ENCODE results near the gene PTPRH. TPM values are rescaled to one million over a fixed set of nuclear protein-coding genes. Genes with fewer than 3 reads are reported as not detected.
"Not testable (repeated sequence)": the region's sequence is repeated elsewhere in the genome, so short reads cannot be mapped to it uniquely, and the experiment has no call there.

PTPRH gene
- total RNA-seq, 1 donor from 2014 or later = 175 TPM

- no peak for DNase-seq (ENCODE audit: low spot score)
Measured at GRCh38 chr19:55226788-55227187, 17.5 kb upstream of the PTPRH start.

GRCh38 chr19:55226273-55226672 is 17.0 kb upstream of the PTPRH start:
- DNase-seq (ENCODE audit: low spot score) = no peak

GRCh38 chr19:55225415-55225958 is 16.2 kb upstream of the PTPRH start:
- DNase-seq (ENCODE audit: low spot score) = no peak

- DNase-seq (ENCODE audit: low spot score) = not testable (repeated sequence)
Measured at GRCh38 chr19:55224679-55225414, 15.5 kb upstream of the PTPRH start.

- DNase-seq (ENCODE audit: low spot score) = no peak
Measured at GRCh38 chr19:55224038-55224665, 14.9 kb upstream of the PTPRH start.

DNA sequence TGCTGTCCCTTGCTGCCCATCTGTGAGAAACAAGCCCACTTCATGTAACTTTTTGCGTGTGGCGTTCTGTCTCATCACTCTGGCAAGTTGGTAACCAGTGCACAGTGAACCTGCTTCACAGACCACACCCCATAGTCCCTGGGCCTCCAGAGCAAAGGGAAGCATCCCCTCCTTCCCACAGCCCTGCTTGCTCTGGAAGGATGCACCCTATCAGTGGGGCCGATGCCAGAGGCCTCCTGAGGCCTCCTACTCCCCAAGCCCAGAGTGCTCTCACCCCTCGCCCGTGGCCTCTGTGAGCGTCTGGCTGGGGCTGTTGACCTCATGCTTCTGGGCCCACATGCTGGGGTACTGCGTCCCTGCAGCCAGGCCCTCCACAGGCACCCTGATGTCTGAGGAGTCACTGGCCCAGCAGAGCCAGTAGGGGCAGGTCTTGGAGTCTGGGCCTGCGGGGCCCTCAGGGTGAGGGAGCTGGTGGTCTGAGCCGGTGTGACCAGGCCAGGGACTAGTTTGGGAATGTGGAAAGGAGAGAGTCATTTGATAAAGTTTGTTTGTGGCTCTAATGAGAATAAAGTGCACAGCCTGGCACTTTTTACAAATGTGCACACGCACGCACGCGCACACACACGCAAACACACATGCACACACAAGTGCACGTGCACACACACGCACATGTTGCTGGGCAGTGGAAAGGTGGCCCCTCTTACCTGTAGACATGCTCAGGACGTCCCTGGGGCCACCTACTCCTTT is 14.2 kb upstream of the PTPRH start:
- DNase-seq (ENCODE audit: low spot score) = no peak

DNA sequence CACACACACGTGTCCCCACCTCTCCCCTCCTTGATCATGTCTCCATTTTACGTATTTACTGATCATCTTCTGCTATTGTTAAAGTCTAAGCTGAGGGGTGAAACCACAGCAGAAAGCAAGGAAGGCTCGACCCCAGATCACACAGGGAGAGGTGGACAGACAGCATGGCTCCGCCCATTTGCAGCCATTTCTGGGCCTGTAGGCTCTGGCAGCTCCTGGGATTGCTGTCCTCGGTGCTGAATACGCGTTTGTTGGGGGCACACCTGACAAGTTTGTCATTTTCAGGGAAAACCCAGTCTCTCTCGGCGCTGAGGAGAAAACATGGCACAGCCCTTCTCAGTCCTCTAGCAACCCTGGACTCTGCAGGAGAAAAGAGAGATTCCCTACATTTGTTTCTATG is 11.2 kb upstream of the PTPRH start:
- no peak for DNase-seq (ENCODE audit: low spot score)

- peak; percentile 91 for DNase-seq (ENCODE audit: low spot score)
Measured at GRCh38 chr19:55216461-55217198, 7.3 kb upstream of the PTPRH start.

- DNase-seq (ENCODE audit: low spot score) = no peak
Measured at GRCh38 chr19:55213547-55213946, 4.2 kb upstream of the PTPRH start.

DNA sequence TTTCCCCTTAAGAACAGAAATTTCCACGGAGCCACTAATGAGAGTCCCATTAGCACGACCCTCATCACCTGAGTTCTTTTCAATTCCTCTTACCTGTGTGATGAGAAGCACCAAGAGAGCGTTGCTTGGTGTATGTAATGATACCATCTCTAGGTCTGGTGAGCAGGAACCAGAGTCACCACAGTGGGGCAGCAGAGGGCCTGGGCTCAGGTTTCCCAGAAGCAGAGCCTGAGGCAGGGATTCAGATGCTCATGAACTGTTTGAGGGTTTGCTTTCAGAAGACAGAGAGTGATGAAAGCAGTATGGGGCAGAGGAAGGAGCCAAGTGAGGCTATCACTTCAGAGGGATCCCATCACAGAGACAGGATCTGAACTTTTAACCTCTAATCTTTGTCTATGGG is 3.1 kb upstream of the PTPRH start:
- DNase-seq (ENCODE audit: low spot score) = no peak

GRCh38 chr19:55209693-55210472 is 582 bp upstream of the PTPRH start:
- peak; percentile 81 for DNase-seq (ENCODE audit: low spot score)

DNA sequence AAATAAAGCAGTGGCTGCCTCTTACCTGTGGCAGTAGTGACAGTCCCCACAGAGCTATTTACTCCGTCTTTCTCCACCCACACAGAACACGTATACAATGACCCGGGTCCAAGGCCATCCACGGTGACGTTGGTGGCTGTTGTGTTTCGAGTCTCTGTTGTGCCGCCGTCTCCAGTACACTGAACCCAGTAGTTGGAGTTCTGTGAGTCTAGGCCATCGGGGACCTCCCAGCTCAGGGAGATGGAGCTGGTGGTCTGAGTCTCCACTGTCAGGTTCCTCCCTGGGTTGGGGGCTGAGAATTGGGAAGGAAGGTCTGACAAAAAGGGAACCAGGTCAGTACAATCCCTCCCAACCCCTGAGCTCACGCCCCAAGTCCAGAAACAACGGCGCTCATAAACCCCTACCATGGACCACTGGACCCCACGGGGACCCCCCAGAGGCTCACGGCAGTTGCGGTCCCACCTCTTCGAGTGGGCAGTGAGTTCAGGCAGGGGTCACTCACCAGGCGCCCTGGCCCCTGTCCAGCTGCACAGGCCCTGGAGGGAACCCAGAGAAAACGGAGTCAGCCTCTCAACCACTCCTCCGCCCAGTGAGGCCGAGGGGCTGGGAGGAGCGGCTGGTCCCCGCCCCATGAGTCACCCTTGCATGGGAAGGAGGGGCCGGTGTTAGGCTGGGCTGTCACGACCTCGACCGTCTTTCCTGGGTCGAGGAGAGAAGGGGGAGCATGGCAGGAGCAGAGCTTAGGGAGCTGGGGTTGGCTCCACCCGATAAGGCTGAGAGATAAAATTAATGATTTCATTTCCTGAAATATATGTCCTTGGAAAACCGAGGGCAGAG is 2.4 kb downstream of the PTPRH start:
- DNase-seq (ENCODE audit: low spot score) = peak; percentile 91

DNA sequence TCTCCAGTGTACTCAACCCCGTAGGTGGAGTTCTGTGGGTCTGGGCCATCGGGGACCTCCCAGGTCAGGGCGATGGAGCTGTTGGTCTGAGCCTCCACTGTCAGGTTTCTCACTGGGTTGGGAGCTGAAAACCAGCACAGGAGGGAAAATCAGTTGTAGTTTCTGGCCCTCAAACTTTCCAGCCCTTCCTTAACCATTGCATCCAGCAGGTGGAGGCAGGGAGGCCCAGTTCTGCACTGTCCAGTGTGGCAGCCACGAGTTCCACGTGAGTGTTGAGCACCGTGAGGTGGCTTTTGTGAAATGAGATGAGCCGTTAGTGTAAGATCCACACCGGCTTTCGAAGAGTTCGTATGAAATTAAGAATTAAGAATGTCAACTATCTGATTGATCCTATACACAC is 7.1 kb downstream of the PTPRH start:
- DNase-seq (ENCODE audit: low spot score) = not testable (repeated sequence)

- DNase-seq (ENCODE audit: low spot score) = no peak
Measured at GRCh38 chr19:55199620-55200204, 9.6 kb downstream of the PTPRH start.

DNA sequence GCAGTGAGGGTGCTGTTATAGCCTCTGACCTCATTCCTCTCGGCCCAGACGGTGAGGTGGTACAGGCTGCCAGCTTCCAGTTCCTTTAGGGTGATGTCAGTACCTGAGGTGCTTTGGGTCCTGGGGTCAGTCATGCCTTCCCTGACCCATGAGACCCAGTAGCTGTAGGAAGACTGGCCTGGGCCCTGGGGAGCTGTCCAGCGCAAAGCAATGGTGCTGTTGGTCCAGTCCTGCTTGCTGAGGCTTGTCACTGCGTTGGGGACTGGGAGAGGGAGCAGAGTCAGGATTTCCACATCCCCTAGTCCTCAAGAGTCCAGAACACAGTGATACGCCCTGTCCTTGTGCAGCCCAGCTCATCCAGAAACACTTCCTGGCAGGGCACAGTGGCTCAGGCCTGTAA is 10.7 kb downstream of the PTPRH start:
- DNase-seq (ENCODE audit: low spot score) = no peak

DNA sequence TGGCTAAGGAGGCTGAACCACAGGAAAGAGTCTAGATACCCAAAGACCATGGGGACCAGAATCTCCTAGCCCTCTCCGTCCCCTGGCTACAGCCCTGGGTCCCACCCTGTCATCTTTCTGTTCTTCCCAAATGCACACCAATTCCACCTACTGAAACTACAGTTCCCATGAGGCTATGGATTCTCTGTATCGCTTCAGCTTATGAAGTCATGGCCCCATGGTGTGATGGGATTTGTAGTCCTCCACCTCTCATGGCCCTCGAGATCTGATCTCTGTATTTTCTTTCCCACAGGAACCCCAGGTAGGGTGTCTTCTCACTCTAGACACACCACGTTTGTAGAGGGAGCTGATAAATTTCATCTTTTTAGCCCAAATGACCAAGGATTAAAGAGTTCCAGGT is 11.8 kb downstream of the PTPRH start:
- no peak for DNase-seq (ENCODE audit: low spot score)

DNA sequence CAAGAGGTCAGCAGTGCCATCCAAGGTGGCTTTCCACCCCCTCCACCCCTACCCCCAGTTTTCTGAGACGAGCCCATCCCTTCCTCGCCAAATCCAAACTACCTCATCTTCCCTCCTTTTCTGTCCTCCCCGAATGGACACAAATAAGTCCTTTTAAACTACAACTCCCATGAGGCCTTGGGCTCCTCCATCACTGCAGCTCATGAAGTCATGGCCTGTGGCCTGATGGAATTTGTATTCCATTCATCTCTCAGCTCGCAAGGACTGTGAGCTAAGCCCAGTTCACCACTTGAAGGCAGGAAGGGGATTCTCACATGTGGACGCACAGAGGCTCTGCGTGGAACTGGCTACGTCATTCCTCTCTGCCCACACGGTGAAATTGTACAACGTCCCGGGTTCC is 12.5 kb downstream of the PTPRH start:
- DNase-seq (ENCODE audit: low spot score) = no peak

DNA sequence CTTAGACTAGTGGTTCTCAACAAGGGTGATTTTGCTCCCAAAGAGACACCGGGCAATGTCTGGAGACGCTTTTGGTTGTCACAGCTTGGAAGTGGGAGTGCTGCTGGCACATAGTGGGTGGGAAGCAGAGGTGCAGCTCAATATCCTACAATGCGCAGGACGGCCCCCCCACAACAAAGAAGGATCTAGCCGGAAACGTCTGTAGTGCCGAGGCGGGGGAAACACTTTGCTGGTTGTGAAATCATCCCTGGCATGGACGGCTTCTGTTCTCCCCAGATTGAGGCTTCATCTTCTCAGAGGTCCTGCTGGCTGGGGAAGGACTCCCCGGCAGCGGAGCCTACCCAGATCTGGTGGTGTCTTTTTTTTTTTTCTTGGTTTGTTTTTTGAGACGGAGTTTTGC is 15.8 kb downstream of the PTPRH start:
- DNase-seq (ENCODE audit: low spot score) = no peak

DNA sequence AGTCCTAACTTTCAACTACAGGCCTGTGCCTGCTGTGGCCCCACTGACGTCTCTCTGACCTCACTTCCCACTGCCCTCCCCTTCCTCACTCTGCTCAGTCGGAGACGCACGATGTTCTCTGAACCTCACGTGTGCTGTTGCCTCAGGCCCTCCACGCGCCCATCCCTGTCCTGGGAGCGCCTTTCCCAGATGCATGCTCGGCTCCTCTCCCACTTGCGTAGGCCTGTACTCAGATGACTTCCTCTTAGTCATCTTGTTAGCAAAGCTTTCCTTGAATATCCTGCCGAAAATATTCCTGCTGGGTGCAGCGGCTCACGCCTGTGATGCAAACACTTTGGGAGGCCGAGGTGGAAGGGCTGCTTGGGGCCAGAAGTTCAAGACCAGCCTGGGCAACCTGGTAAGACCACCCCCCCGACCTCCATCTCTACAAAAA is 19.9 kb downstream of the PTPRH start:
- no peak for DNase-seq (ENCODE audit: low spot score)

GRCh38 chr19:55188625-55189024 is 20.7 kb downstream of the PTPRH start:
- no peak for DNase-seq (ENCODE audit: low spot score)

Data from mucosa of gallbladder (tissue), 1 donor.